ENCODE data around the gene DAZAP2.
A peak's percentile ranks its signal among the peaks of the same experiment; 100 is the strongest.

Gene DAZAP2

GRCh38 chr12:51238510-51239334 is at the start of gene DAZAP2:
Gene DAZAP2, plus strand, starts transcription at chr12:51238826. Its CDS starts 82 bp downstream, at chr12:51238908.
- peak; percentile 84 for DNase-seq

GRCh38 chr12:51189790-51190355 is 48.8 kb upstream of the DAZAP2 start:
- no peak for DNase-seq

- DNase-seq, result no peak
Observed at GRCh38 chr12:51190820-51191219, 47.8 kb upstream of the DAZAP2 start.

GRCh38 chr12:51191516-51192283 is 46.9 kb upstream of the DAZAP2 start:
- no peak for DNase-seq

- DNase-seq, result no peak
Observed at GRCh38 chr12:51192284-51192671, 46.3 kb upstream of the DAZAP2 start.

- no peak for DNase-seq
Observed at GRCh38 chr12:51195841-51196240, 42.8 kb upstream of the DAZAP2 start.

- no peak for DNase-seq
Observed at GRCh38 chr12:51196547-51196946, 42.1 kb upstream of the DAZAP2 start.

- DNase-seq, result no peak
Observed at GRCh38 chr12:51197736-51198567, 40.7 kb upstream of the DAZAP2 start.

- DNase-seq, result no peak
Observed at GRCh38 chr12:51198568-51199365, 39.9 kb upstream of the DAZAP2 start.

- no peak for DNase-seq
Observed at GRCh38 chr12:51199366-51199945, 39.2 kb upstream of the DAZAP2 start.

GRCh38 chr12:51200156-51200555 is 38.5 kb upstream of the DAZAP2 start:
- DNase-seq, result no peak

GRCh38 chr12:51200806-51201205 is 37.8 kb upstream of the DAZAP2 start:
- no peak for DNase-seq

- no peak for DNase-seq
Observed at GRCh38 chr12:51202718-51203117, 35.9 kb upstream of the DAZAP2 start.

GRCh38 chr12:51205350-51205749 is 33.3 kb upstream of the DAZAP2 start:
- DNase-seq, result no peak

GRCh38 chr12:51208016-51208660 is 30.5 kb upstream of the DAZAP2 start:
- no peak for DNase-seq

GRCh38 chr12:51209259-51209658 is 29.4 kb upstream of the DAZAP2 start:
- DNase-seq, result no peak

GRCh38 chr12:51210690-51211395 is 27.8 kb upstream of the DAZAP2 start:
- no peak for DNase-seq

- DNase-seq, result no peak
Observed at GRCh38 chr12:51214895-51215294, 23.7 kb upstream of the DAZAP2 start.

GRCh38 chr12:51216642-51217041 is 22.0 kb upstream of the DAZAP2 start:
- no peak for DNase-seq
